HepG2 (cell line): Measurements from ENCODE around the gene GLTPD2. TPM values are rescaled to one million over a fixed set of nuclear protein-coding genes. Genes with fewer than 3 reads are reported as not detected.

Source experiments
- MAZ ChIP-seq, 2 experiments: sonication (generic) in 1 of 2; formaldehyde crosslinking in 1 of 2; IDR thresholded peaks; 2 replicates each; pipeline versions ENCODE4 v1.5.0 to v1.6.1; 2012 to 2020; ENCODE audit warnings: low read depth in 2 of 2, mild to moderate bottlenecking in 2 of 2, borderline replicate concordance in 1 of 2, improper control_type of control experiment in 1 of 2, low read length in 1 of 2, missing genetic modification reagents in 1 of 2, moderate library complexity in 1 of 2
- RBM39 ChIP-seq: fragments of 200-400 bp; formaldehyde crosslinking; IDR thresholded peaks from one replicate; pipeline ENCODE4 v1.6.1; 2018; ENCODE audit warnings: antibody characterized with exemption, mild to moderate bottlenecking, low read depth, low read length; ENCODE audit not compliant: poor library complexity, severe bottlenecking
- REL ChIP-seq: sonication (generic); formaldehyde crosslinking; conservative IDR thresholded peaks from 2 replicates; pipeline ENCODE4 v1.8.0; 2022; ENCODE audit warnings: mild to moderate bottlenecking, missing genetic modification reagents, moderate library complexity
- SIN3B ChIP-seq: fragments of 150-350 bp; IDR thresholded peaks from 2 replicates; pipeline ENCODE4 v1.6.1; 2014; ENCODE audit warnings: low read length
- TCF7L2 ChIP-seq: IDR thresholded peaks from 2 replicates; pipeline ENCODE4 v1.6.1; 2011; ENCODE audit warnings: mild to moderate bottlenecking, low read depth, low read length, moderate library complexity
- TEAD2 ChIP-seq: sonication (generic); formaldehyde crosslinking; IDR thresholded peaks from 2 replicates; pipeline ENCODE4 v1.9.0; 2021; ENCODE audit warnings: missing genetic modification reagents
- ZNF317 ChIP-seq: sonication (generic); formaldehyde crosslinking; IDR thresholded peaks from 2 replicates; pipeline ENCODE4 v1.5.0; 2020; ENCODE audit warnings: mild to moderate bottlenecking, missing genetic modification reagents
- polyA plus RNA-seq, 8 experiments: library from polyadenylated mRNA; depleted of rRNA in 3 of 8; stranded (reverse) in 7 of 8; unstranded in 1 of 8; fragments of >200 nt; fragmentation: Illumina TruSeq in 4 of 8; extraction: Trizol in 4 of 8; gene quantifications; 2 replicates each; pipeline versions ENCODE4 v1.2.1 to v1.2.3, GENCODE V29; 2011 to 2016; ENCODE audit warnings: low read depth in 4 of 8, missing spikeins in 1 of 8, mixed read lengths in 1 of 8; ENCODE audit not compliant: insufficient read depth in 1 of 8
- total RNA-seq, 5 experiments: library from RNA; depleted of rRNA; stranded (reverse); fragments of >200 nt; fragmentation: Illumina TruSeq; extraction: Trizol; gene quantifications; 2 replicates each; pipeline ENCODE4 v1.2.3, GENCODE V29; 2016; ENCODE audit warnings: low read depth in 1 of 5
- TF ChIP-seq, protein P1 (sequence below): sonication (generic); formaldehyde crosslinking; IDR thresholded peaks from 2 replicates; pipeline ENCODE4 v1.4.0; 2020; ENCODE audit warnings: missing genetic modification reagents
- TF ChIP-seq, protein P2 (sequence below): fragments of 450-650 bp; IDR thresholded peaks from 2 replicates; pipeline ENCODE4 v1.6.1; 2016
- TF ChIP-seq, protein P3 (sequence below): sonication (generic); formaldehyde crosslinking; IDR thresholded peaks from 2 replicates; pipeline ENCODE4 v1.5.1; 2020; ENCODE audit warnings: mild to moderate bottlenecking, missing genetic modification reagents, moderate library complexity
- TF ChIP-seq, protein P4 (sequence below): sonication (generic); formaldehyde crosslinking; conservative IDR thresholded peaks from 2 replicates; pipeline ENCODE4 v1.4.0; 2020; ENCODE audit warnings: missing genetic modification reagents
- TF ChIP-seq, protein P5 (sequence below): sonication (generic); formaldehyde crosslinking; IDR thresholded peaks from 2 replicates; pipeline ENCODE4 v1.4.0; 2020; ENCODE audit warnings: mild to moderate bottlenecking, missing genetic modification reagents, borderline replicate concordance
- TF ChIP-seq, protein P6 (sequence below): sonication (generic); formaldehyde crosslinking; IDR thresholded peaks from 2 replicates; pipeline ENCODE4 v1.5.1; 2020; ENCODE audit warnings: missing genetic modification reagents, mild to moderate bottlenecking, borderline replicate concordance

The GLTPD2 gene
- total and polyA plus RNA-seq, 2 of the 13 experiments (the other 11 are each of a cell fraction or from before 2014, with no cell fraction given) = 7.5 to 12.9 TPM

DNA sequence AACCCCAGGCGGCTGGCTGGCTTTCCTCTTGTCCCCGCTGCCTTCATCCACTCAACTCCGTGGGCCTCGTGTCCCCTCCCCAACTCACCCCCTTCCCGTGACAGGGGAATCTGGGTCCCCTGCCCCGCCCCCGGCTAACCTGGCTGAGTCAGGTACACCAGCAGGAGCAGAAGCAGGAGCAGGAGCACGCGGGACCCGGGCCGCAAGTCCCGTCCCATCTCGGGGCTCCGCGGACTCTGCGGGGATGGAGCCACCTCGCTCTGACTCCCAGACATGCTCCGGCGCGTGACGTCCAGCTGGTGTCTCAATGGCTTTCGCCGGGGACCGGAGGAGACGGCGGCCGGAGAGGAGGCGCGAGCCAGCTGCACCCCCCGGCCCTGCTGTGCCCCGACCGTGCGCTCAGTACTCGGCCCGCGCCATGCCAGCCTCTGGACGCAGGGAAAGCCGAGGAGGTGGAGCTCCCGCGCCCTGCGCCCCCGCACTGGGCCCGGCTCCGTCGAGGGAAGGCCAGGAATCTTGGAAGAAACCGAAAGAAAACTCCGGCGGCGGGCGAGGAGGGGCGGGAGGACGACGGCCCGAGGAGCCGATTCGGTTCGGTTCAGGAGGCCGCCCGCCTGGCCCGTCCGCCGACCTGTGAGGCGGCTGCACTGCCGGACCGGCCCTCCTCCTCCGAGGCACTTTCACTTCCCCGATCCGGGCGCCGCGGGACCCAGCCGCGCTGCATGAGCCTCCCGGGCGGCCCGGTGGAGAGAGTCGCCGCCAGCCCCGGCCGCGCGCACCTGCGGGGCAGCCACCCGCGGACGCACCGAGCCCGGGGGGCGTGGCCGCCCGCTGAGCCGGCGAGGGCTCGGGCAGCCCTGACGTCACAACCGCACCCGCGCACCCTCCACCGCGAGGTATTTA, 49.4 kb upstream of the GLTPD2 start, which contains the start of the genes CXCL16 and ZMYND15 (continued):
- TF ChIP-seq, protein P1, sequence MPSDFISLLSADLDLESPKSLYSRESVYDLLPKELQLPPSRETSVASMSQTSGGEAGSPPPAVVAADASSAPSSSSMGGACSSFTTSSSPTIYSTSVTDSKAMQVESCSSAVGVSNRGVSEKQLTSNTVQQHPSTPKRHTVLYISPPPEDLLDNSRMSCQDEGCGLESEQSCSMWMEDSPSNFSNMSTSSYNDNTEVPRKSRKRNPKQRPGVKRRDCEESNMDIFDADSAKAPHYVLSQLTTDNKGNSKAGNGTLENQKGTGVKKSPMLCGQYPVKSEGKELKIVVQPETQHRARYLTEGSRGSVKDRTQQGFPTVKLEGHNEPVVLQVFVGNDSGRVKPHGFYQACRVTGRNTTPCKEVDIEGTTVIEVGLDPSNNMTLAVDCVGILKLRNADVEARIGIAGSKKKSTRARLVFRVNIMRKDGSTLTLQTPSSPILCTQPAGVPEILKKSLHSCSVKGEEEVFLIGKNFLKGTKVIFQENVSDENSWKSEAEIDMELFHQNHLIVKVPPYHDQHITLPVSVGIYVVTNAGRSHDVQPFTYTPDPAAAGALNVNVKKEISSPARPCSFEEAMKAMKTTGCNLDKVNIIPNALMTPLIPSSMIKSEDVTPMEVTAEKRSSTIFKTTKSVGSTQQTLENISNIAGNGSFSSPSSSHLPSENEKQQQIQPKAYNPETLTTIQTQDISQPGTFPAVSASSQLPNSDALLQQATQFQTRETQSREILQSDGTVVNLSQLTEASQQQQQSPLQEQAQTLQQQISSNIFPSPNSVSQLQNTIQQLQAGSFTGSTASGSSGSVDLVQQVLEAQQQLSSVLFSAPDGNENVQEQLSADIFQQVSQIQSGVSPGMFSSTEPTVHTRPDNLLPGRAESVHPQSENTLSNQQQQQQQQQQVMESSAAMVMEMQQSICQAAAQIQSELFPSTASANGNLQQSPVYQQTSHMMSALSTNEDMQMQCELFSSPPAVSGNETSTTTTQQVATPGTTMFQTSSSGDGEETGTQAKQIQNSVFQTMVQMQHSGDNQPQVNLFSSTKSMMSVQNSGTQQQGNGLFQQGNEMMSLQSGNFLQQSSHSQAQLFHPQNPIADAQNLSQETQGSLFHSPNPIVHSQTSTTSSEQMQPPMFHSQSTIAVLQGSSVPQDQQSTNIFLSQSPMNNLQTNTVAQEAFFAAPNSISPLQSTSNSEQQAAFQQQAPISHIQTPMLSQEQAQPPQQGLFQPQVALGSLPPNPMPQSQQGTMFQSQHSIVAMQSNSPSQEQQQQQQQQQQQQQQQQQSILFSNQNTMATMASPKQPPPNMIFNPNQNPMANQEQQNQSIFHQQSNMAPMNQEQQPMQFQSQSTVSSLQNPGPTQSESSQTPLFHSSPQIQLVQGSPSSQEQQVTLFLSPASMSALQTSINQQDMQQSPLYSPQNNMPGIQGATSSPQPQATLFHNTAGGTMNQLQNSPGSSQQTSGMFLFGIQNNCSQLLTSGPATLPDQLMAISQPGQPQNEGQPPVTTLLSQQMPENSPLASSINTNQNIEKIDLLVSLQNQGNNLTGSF (CRISPR knock-in tag) = no peak
- no peak for TF ChIP-seq TEAD2 (CRISPR knock-in tag)
- TF ChIP-seq, protein P2, sequence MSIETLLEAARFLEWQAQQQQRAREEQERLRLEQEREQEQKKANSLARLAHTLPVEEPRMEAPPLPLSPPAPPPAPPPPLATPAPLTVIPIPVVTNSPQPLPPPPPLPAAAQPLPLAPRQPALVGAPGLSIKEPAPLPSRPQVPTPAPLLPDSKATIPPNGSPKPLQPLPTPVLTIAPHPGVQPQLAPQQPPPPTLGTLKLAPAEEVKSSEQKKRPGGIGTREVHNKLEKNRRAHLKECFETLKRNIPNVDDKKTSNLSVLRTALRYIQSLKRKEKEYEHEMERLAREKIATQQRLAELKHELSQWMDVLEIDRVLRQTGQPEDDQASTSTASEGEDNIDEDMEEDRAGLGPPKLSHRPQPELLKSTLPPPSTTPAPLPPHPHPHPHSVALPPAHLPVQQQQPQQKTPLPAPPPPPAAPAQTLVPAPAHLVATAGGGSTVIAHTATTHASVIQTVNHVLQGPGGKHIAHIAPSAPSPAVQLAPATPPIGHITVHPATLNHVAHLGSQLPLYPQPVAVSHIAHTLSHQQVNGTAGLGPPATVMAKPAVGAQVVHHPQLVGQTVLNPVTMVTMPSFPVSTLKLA = no peak
- TF ChIP-seq ZNF317 (CRISPR knock-in tag) = peak; percentile 72
- no peak for TF ChIP-seq SIN3B
- no peak for TF ChIP-seq MAZ (IDR thresholded peaks at IDR 0.05; ENCODE audit: borderline replicate concordance, low read depth, low read length)
- peak; percentile 46 for TF ChIP-seq MAZ (CRISPR knock-in tag; IDR thresholded peaks at IDR 0.05; ENCODE audit: low read depth)
- TF ChIP-seq, protein P3, sequence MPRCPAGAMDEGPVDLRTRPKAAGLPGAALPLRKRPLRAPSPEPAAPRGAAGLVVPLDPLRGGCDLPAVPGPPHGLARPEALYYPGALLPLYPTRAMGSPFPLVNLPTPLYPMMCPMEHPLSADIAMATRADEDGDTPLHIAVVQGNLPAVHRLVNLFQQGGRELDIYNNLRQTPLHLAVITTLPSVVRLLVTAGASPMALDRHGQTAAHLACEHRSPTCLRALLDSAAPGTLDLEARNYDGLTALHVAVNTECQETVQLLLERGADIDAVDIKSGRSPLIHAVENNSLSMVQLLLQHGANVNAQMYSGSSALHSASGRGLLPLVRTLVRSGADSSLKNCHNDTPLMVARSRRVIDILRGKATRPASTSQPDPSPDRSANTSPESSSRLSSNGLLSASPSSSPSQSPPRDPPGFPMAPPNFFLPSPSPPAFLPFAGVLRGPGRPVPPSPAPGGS (CRISPR knock-in tag) = no peak
- TF ChIP-seq, protein P4, sequence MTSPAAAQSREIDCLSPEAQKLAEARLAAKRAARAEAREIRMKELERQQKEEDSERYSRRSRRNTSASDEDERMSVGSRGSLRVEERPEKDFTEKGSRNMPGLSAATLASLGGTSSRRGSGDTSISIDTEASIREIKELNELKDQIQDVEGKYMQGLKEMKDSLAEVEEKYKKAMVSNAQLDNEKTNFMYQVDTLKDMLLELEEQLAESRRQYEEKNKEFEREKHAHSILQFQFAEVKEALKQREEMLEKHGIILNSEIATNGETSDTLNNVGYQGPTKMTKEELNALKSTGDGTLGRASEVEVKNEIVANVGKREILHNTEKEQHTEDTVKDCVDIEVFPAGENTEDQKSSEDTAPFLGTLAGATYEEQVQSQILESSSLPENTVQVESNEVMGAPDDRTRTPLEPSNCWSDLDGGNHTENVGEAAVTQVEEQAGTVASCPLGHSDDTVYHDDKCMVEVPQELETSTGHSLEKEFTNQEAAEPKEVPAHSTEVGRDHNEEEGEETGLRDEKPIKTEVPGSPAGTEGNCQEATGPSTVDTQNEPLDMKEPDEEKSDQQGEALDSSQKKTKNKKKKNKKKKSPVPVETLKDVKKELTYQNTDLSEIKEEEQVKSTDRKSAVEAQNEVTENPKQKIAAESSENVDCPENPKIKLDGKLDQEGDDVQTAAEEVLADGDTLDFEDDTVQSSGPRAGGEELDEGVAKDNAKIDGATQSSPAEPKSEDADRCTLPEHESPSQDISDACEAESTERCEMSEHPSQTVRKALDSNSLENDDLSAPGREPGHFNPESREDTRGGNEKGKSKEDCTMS = no peak
- TF ChIP-seq, protein P5, sequence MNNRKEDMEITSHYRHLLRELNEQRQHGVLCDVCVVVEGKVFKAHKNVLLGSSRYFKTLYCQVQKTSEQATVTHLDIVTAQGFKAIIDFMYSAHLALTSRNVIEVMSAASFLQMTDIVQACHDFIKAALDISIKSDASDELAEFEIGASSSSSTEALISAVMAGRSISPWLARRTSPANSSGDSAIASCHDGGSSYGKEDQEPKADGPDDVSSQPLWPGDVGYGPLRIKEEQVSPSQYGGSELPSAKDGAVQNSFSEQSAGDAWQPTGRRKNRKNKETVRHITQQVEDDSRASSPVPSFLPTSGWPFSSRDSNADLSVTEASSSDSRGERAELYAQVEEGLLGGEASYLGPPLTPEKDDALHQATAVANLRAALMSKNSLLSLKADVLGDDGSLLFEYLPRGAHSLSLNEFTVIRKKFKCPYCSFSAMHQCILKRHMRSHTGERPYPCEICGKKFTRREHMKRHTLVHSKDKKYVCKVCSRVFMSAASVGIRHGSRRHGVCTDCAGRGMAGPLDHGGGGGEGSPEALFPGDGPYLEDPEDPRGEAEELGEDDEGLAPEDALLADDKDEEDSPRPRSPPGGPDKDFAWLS (CRISPR knock-in tag) = 0 out of 2 replicates have a peak, but pooled peaks have one; percentile 45
- TF ChIP-seq, protein P6, sequence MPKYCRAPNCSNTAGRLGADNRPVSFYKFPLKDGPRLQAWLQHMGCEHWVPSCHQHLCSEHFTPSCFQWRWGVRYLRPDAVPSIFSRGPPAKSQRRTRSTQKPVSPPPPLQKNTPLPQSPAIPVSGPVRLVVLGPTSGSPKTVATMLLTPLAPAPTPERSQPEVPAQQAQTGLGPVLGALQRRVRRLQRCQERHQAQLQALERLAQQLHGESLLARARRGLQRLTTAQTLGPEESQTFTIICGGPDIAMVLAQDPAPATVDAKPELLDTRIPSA (CRISPR knock-in tag) = no peak; the same call in 1 of the 2 replicates
- TF ChIP-seq RBM39 = no peak
- no peak for TF ChIP-seq TCF7L2
- no peak for TF ChIP-seq REL (CRISPR knock-in tag)
